ENCODE measurements around the gene FTCDNL1.

DNA sequence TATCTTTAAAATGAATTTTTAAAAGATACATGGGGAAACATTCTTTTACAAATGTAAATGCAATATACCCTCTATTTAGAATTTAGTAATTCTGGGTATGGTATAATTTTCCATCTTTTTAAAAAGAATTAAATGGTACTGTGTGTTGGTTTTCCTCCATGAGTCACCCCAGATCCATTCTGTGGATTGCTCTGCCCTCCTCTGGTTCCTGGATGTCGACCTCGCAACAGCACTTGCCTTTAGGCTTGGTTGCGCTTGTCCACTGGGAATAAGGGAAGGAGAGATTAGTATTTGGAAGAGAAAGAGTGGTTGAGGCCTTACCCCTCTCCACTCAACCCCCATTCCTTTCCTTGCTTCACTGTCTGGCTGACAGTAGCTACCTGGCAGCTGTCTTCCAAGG, 90.4 kb downstream of the FTCDNL1 start:
- TF ChIP-seq, protein P1, sequence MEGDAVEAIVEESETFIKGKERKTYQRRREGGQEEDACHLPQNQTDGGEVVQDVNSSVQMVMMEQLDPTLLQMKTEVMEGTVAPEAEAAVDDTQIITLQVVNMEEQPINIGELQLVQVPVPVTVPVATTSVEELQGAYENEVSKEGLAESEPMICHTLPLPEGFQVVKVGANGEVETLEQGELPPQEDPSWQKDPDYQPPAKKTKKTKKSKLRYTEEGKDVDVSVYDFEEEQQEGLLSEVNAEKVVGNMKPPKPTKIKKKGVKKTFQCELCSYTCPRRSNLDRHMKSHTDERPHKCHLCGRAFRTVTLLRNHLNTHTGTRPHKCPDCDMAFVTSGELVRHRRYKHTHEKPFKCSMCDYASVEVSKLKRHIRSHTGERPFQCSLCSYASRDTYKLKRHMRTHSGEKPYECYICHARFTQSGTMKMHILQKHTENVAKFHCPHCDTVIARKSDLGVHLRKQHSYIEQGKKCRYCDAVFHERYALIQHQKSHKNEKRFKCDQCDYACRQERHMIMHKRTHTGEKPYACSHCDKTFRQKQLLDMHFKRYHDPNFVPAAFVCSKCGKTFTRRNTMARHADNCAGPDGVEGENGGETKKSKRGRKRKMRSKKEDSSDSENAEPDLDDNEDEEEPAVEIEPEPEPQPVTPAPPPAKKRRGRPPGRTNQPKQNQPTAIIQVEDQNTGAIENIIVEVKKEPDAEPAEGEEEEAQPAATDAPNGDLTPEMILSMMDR (IDR thresholded peaks at IDR 0.05 in 4 of 5, conservative IDR thresholded peaks at IDR 0.05 in 1 of 5), result no peak
- no peak for TF ChIP-seq POLR2A (IDR thresholded peaks at IDR 0.05)
